Stimulated activated memory B cell treated with anti-CD40 and anti-IgM and Interleukin-4, amounts not matched to agents 10 μg/mL and 1 μg/mL and 100 μg/mL, for 72 hours (primary cell): ENCODE data around the gene DDX18.

ENCODE experiments used
- ATAC-seq: fragments of 150-1000 bp; cut with Tn5 transposase; 2 replicates; pipeline ENCODE4 v1.10.0; 2021
- H3K27ac Mint-ChIP-seq: one replicate; pipeline ENCODE4 v1.8.0; 2022; ENCODE audit warnings: mild to moderate bottlenecking, mixed read lengths
- H3K27me3 Mint-ChIP-seq: one replicate; pipeline ENCODE4 v1.8.0; 2022; ENCODE audit warnings: mixed read lengths
- H3K36me3 Mint-ChIP-seq: one replicate; pipeline ENCODE4 v1.8.0; 2022; ENCODE audit warnings: mixed read lengths
- H3K4me1 Mint-ChIP-seq: one replicate; pipeline ENCODE4 v1.8.0; 2022; ENCODE audit warnings: mixed read lengths
- H3K4me3 Mint-ChIP-seq: one replicate; pipeline ENCODE4 v1.8.0; 2022; ENCODE audit warnings: mild to moderate bottlenecking, moderate library complexity, mixed read lengths
- H3K9me3 Mint-ChIP-seq: one replicate; pipeline ENCODE4 v1.8.0; 2022; ENCODE audit warnings: mixed read lengths

DDX18 gene

GRCh38 chr2:117855886-117856285, 41.4 kb downstream of the DDX18 start:
- Mint-ChIP-seq H3K27ac (no peak overlapping the region), H3K9me3 (no peaks in the 10 kb centered on the region), H3K27me3 (peaks cover 62% of the 10 kb centered on the region), H3K4me1 (no peaks in the 10 kb centered on the region), H3K36me3 (no peaks in the 10 kb centered on the region), H3K4me3 (no peak overlapping the region)
- ATAC-seq = no peak

- no peaks in the 10 kb centered on the region for H3K36me3 Mint-ChIP-seq
- no peak for ATAC-seq
- peaks cover 69% of the 10 kb centered on the region for H3K27me3 Mint-ChIP-seq
- no peak overlapping the region for H3K4me3 Mint-ChIP-seq
- no peaks in the 10 kb centered on the region for H3K9me3 Mint-ChIP-seq
- H3K4me1 Mint-ChIP-seq = no peaks in the 10 kb centered on the region
- H3K27ac Mint-ChIP-seq = no peak overlapping the region
Observed at GRCh38 chr2:117856415-117857210, 42.1 kb downstream of the DDX18 start.

GRCh38 chr2:117858336-117858735, 43.8 kb downstream of the DDX18 start:
- Mint-ChIP-seq H3K27ac (no peak overlapping the region), H3K36me3 (no peaks in the 10 kb centered on the region), H3K27me3 (peaks cover 68% of the 10 kb centered on the region), H3K9me3 (no peaks in the 10 kb centered on the region), H3K4me3 (no peak overlapping the region), H3K4me1 (no peaks in the 10 kb centered on the region)
- ATAC-seq = no peak

- Mint-ChIP-seq H3K27ac (no peak overlapping the region), H3K36me3 (no peaks in the 10 kb centered on the region), H3K4me1 (no peaks in the 10 kb centered on the region), H3K27me3 (peaks cover 62% of the 10 kb centered on the region), H3K4me3 (no peak overlapping the region), H3K9me3 (no peaks in the 10 kb centered on the region)
- no peak for ATAC-seq
Observed at GRCh38 chr2:117858892-117859531, 44.5 kb downstream of the DDX18 start.

GRCh38 chr2:117859532-117859911, 45.0 kb downstream of the DDX18 start:
- Mint-ChIP-seq H3K27ac (no peak overlapping the region), H3K4me3 (no peak overlapping the region), H3K36me3 (no peaks in the 10 kb centered on the region), H3K27me3 (peaks cover 57% of the 10 kb centered on the region), H3K4me1 (no peaks in the 10 kb centered on the region), H3K9me3 (no peaks in the 10 kb centered on the region)
- no peak for ATAC-seq

GRCh38 chr2:117859924-117860647, 45.6 kb downstream of the DDX18 start:
- H3K4me1 Mint-ChIP-seq = no peaks in the 10 kb centered on the region
- H3K4me3 Mint-ChIP-seq = no peak overlapping the region
- peaks cover 52% of the 10 kb centered on the region for H3K27me3 Mint-ChIP-seq
- no peak for ATAC-seq
- no peaks in the 10 kb centered on the region for H3K9me3 Mint-ChIP-seq
- no peak overlapping the region for H3K27ac Mint-ChIP-seq
- no peaks in the 10 kb centered on the region for H3K36me3 Mint-ChIP-seq

- ATAC-seq = no peak
- H3K4me3 Mint-ChIP-seq = no peak overlapping the region
- no peak overlapping the region for H3K27ac Mint-ChIP-seq
- no peaks in the 10 kb centered on the region for H3K36me3 Mint-ChIP-seq
- no peaks in the 10 kb centered on the region for H3K9me3 Mint-ChIP-seq
- H3K4me1 Mint-ChIP-seq = no peaks in the 10 kb centered on the region
- peaks cover 37% of the 10 kb centered on the region for H3K27me3 Mint-ChIP-seq
Observed at GRCh38 chr2:117862459-117862858, 48.0 kb downstream of the DDX18 start.

- Mint-ChIP-seq H3K4me3 (no peak overlapping the region), H3K27ac (no peak overlapping the region), H3K9me3 (no peaks in the 10 kb centered on the region), H3K4me1 (no peaks in the 10 kb centered on the region), H3K27me3 (peaks cover 61% of the 10 kb centered on the region), H3K36me3 (no peaks in the 10 kb centered on the region)
- no peak for ATAC-seq
Observed at GRCh38 chr2:117875786-117876185, 61.3 kb downstream of the DDX18 start.

GRCh38 chr2:117879003-117879402, 64.5 kb downstream of the DDX18 start:
- peaks cover 9% of the 10 kb centered on the region for H3K9me3 Mint-ChIP-seq
- no peaks in the 10 kb centered on the region for H3K36me3 Mint-ChIP-seq
- no peak for ATAC-seq
- H3K4me3 Mint-ChIP-seq = no peak overlapping the region
- no peaks in the 10 kb centered on the region for H3K4me1 Mint-ChIP-seq
- H3K27me3 Mint-ChIP-seq = peaks cover 70% of the 10 kb centered on the region
- H3K27ac Mint-ChIP-seq = no peak overlapping the region
